HG02943 (cell line): ENCODE data around the gene ZNF507.
"Not testable (repeated sequence)": the region's sequence is repeated elsewhere in the genome, so short reads cannot be mapped to it uniquely, and the experiment has no call there.

Source experiments
- ATAC-seq: cut with Tn5 transposase; IDR thresholded peaks from one replicate; pipeline ENCODE4 v1.9.1; 2021; ENCODE audit warnings: mild to moderate bottlenecking, low read depth, moderate library complexity; ENCODE audit not compliant: unreplicated experiment

The ZNF507 gene

GRCh38 chr19:32367063-32367462 is 21.7 kb downstream of the ZNF507 start:
- no peak for ATAC-seq

GRCh38 chr19:32367948-32368536 is 22.6 kb downstream of the ZNF507 start:
- no peak for ATAC-seq

GRCh38 chr19:32368787-32369186 is 23.4 kb downstream of the ZNF507 start:
- ATAC-seq = no peak

- no peak for ATAC-seq
These were observed 27.5 kb downstream of the ZNF507 start for GRCh38 chr19:32372726-32373517.

- no peak for ATAC-seq
These were observed 28.3 kb downstream of the ZNF507 start for GRCh38 chr19:32373585-32374295.

GRCh38 chr19:32374362-32374761 is 29.0 kb downstream of the ZNF507 start:
- not testable (repeated sequence) for ATAC-seq

GRCh38 chr19:32377088-32377487 is 31.7 kb downstream of the ZNF507 start:
- ATAC-seq = not testable (repeated sequence)

GRCh38 chr19:32380269-32380668 is 34.9 kb downstream of the ZNF507 start:
- no peak for ATAC-seq

- ATAC-seq = no peak
These were observed 42.4 kb downstream of the ZNF507 start for GRCh38 chr19:32387701-32388392.

GRCh38 chr19:32388393-32388855 is 43.0 kb downstream of the ZNF507 start:
- no peak for ATAC-seq

- no peak for ATAC-seq
These were observed 47.5 kb downstream of the ZNF507 start for GRCh38 chr19:32392901-32393300.

GRCh38 chr19:32396046-32396652 is 50.7 kb downstream of the ZNF507 start:
- ATAC-seq = no peak

- ATAC-seq = no peak
These were observed 52.3 kb downstream of the ZNF507 start for GRCh38 chr19:32397671-32398101.

GRCh38 chr19:32401992-32402391 is 56.6 kb downstream of the ZNF507 start:
- ATAC-seq = no peak

GRCh38 chr19:32403291-32403995 is 58.0 kb downstream of the ZNF507 start:
- ATAC-seq = no peak

GRCh38 chr19:32404213-32404932 is 59.0 kb downstream of the ZNF507 start:
- no peak for ATAC-seq

- ATAC-seq = peak; percentile 7
These were observed 59.6 kb downstream of the ZNF507 start for GRCh38 chr19:32404933-32405430.

- ATAC-seq = peak; percentile 96
These were observed 60.2 kb downstream of the ZNF507 start, which contains the start of gene DPY19L3 for GRCh38 chr19:32405431-32406160. Gene DPY19L3 (plus strand): TSS chr19:32405770. CDS start chr19:32408254, 2,484 bp downstream.
